ENCODE results near the gene PTTG1.

The PTTG1 gene

DNA sequence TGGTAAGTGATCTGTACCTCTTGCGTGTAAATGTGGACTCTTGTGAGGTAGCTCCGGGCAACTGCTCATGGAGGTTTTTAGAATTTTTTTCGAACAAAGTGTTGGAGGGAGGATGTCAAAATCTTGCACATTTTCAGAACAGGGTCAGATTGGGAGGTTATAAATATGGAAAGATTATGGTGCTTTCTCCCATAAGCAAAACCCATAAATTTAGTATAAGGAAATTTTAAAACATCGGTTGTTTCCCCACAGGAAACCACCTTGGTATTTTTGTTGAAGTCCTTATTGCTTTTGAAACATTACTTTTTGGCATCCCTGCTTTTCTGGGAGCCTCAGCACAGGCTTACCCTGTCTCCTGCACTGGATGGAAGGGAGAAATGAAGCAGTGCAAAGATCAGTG, 33.9 kb downstream of the PTTG1 start:
- DNase-seq (ENCODE audit: low read depth), result no peak

GRCh38 chr5:160456480-160457177, 35.0 kb downstream of the PTTG1 start:
- DNase-seq (ENCODE audit: low read depth), result no peak

- DNase-seq (ENCODE audit: low read depth), result no peak
These were observed 35.6 kb downstream of the PTTG1 start for GRCh38 chr5:160457252-160457651.

GRCh38 chr5:160458806-160459800, 37.4 kb downstream of the PTTG1 start:
- DNase-seq (ENCODE audit: low read depth), result no peak

DNA sequence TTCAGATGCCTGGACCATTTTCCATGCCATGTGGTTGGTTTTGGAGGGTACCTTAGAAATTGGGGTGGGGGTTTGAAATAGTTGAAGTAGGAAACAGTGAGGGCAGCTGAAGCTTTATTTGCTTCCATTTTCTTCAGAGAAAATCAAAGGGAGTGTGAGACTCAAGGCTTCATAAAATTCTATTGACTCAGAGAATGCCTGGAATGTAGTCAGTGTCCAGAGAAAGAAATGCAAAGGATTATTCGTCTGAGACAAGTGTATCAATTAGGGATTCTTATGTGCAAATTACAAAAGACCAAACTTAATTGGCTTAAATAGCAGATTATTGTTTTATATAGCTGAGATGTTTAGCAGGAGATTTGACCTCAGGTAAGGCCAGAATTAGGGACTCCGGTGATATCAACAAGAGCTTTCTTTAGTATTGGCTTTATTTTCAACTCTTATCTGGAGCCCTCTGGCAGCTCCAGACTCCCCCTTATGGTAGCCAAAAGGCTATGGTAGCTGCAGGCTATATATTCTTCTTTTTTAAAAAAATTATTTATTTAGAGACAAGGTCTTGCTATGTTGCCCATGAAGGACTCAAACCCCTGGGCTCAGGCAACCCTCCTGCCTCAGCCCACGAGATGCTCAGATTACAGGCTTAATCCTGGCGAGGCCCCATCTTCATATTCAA, 38.9 kb downstream of the PTTG1 start:
- DNase-seq (ENCODE audit: low read depth), result no peak

GRCh38 chr5:160461378-160461777, 39.7 kb downstream of the PTTG1 start:
- no peak for DNase-seq (ENCODE audit: low read depth)

GRCh38 chr5:160462167-160462566, 40.5 kb downstream of the PTTG1 start:
- DNase-seq (ENCODE audit: low read depth), result no peak

DNA sequence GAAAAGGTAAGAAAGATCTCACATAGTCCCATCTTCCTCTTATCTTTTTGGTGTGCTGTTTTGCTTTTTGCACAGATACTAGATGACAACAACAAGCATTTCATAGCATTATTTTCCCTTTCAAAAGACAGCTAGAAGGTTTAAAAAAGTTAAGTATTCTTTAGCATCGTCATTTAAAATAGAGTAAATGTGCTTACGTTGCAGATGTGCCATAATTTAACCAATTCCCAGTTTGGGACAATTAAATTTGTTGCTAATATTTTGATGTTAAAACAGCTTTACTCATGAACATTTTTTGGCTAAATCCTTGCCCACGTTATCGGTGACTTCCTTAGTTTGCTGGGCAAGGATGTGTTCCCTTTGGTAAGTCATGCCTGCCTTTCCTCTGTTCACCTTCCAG, 41.6 kb downstream of the PTTG1 start:
- DNase-seq (ENCODE audit: low read depth), result no peak

GRCh38 chr5:160463740-160464465, 42.2 kb downstream of the PTTG1 start:
- no peak for DNase-seq (ENCODE audit: low read depth)

- no peak for DNase-seq (ENCODE audit: low read depth)
These were observed 42.8 kb downstream of the PTTG1 start for GRCh38 chr5:160464466-160464797.

GRCh38 chr5:160466116-160466515, 44.5 kb downstream of the PTTG1 start:
- no peak for DNase-seq (ENCODE audit: low read depth)

DNA sequence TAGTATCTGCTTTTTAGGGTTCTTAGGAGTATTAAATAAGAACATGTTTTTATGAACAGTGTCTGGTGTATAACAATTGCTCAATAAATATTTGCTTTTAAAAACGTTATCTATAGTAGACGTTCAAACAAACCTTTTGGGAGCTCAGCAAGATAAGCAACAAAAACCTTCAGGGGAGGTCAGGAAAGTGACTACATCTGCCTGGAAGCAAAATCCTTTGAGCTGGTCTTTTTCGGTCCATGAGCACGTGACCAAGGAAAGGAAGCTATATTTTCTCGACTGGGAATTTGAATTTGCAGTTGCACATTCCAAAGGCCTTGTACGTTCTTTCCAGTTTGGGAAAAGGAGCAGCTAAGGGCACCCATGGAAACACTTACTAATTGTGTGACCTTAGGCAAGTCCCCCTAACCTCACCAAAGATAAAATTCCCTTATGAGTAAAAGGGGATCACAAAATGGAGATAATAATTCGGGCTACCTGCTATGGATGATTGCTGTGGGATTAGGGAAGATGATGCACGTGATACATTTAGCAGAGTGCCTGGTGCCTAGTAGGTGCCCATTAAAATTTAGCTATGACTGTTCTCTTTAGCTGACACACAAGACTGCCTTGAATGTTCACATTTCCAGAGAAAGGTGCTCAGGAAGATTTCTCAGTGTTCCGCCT, 45.4 kb downstream of the PTTG1 start:
- DNase-seq (ENCODE audit: low read depth), result no peak

DNA sequence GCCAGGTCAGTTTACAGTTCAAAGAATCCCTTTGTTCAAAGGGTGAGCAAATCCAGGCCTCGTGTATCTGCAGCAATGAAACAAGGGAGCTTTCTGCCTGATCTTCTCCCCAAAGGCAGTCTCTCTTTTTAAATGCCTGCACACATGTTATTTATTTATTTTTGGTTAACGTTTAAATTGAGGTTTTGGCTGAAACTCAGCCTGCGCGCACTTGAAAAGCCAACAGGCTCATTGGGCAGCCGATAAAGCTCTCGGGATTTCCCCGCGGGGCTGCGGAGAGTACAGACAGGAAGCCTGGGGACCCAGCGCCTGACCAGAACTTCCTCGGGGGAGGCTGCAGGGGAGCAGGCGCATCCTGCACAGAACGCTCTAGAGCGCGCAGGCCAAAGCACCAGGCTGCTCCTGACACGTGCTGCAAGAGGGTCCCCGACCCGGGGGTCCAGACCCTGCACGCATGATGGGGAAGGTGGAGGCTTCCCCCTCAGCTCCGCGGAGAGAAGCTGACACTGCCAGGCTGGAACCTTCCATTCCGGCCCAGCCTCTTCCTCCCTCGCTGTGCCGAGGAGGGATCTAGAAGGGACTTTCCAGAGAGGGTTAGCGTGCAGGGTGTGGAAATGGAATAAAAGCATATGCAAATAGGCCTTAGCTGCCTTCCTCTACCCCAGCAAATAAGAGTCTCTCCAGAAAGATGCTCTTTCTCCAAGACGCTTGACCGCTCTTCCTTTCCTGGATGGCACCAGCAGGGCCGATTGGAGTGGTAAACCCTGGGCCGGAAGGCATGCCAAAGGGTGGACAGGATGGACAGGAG, 46.1 kb downstream of the PTTG1 start:
- DNase-seq (ENCODE audit: low read depth), result peak; percentile 68

DNA sequence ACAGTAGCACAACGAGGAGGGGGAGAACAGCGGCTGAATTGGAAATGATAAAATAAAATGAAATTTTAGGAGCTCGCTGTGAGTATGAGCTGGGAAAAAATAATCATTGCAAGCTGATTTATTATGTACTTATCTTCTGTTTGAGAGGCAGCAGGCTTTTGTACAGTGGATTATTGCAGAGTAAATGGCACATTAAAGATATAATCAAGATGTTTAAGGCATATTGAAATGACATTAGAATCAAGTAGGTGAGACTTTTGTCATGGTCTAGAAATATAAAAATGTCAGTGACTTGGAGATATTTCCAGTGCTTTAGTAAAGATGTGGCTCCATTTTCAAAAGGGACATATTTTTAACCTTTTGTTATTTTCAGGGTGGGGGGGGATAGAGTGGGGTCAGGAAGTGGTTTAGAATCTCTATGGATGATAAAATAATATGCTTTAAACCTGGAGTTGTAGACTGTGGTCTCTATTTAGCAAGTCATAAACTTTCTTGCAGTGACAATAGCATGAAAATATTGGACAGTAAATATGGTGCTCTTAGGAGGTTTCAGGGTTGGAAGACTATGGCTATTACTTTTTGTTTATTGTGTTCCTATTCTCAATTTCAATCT, 46.8 kb downstream of the PTTG1 start:
- no peak for DNase-seq (ENCODE audit: low read depth)

GRCh38 chr5:160469156-160470144, 47.8 kb downstream of the PTTG1 start:
- no peak for DNase-seq (ENCODE audit: low read depth)

- DNase-seq (ENCODE audit: low read depth), result no peak
These were observed 49.0 kb downstream of the PTTG1 start for GRCh38 chr5:160470437-160471361.

DNA sequence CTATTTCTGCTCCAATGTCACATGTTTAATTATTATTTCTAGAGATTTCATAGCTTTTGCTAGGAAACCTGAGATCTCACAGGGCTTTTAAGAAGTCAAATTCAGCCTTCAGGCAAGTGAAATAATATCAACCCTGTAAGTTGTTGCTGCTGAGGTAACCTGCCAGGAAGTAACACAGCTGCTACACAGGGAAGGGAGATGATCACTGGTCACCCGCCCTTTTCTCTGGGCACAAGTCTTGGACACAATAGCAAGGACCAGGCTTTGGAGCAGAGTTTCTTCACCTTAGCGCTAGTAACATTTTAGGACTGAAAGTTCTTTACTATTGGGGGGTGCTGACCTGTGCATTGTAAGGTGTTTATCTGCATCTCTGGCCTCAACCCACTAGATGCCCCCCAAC, 50.1 kb downstream of the PTTG1 start:
- DNase-seq (ENCODE audit: low read depth), result no peak

DNA sequence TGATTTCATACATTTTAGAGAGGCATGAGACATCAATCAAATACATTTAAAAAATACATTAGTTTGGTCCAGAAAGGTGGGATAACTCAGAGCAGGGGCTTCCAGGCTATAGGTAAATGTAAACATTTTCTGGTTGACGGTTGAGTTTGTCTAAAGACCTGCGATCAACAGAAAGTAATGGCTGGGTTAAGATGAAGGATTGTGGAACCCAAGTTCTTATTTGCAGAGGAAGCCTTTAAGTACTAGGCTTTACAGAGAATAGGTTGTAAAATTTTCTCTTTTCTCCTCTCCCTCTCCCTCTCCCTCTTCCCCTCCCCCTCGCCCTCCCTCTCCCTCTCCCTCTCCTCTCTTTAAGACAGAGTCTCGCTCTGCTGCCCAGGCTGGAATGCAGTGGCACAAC, 50.8 kb downstream of the PTTG1 start:
- DNase-seq (ENCODE audit: low read depth), result no peak
